Right cardiac atrium (tissue), 5 donors: ENCODE results near the gene HINFP. TPM values are rescaled to one million over a fixed set of nuclear protein-coding genes. Genes with fewer than 3 reads are reported as not detected.

Experiments
- ATAC-seq, 2 donors: fragments of 200-7000 bp; cut with Tn5 transposase; one replicate each; pipeline versions ENCODE4 v1.8.0 to v1.9.1; 2020; ENCODE audit warnings: moderate library complexity in 2 of 2, mild to moderate bottlenecking in 1 of 2
- DNase-seq, 3 donors: peaks; one replicate each; pipeline ENCODE4 v3.0.0-alpha.2; 2020
- H3K27ac ChIP-seq: one replicate; pipeline ENCODE4 v1.5.1; 2013; ENCODE audit warnings: mild to moderate bottlenecking, low read length, control low read depth, moderate library complexity
- H3K27me3 ChIP-seq: one replicate; pipeline ENCODE4 v1.6.1; 2013; ENCODE audit not compliant: control insufficient read depth, insufficient read depth
- H3K4me1 ChIP-seq: one replicate; pipeline ENCODE4 v1.6.1; 2013; ENCODE audit warnings: low read length; ENCODE audit not compliant: control insufficient read depth, insufficient read depth
- H3K4me3 ChIP-seq: one replicate; pipeline ENCODE4 v1.5.1; 2013; ENCODE audit warnings: low read length, control low read depth
- H3K9me3 ChIP-seq: one replicate; pipeline ENCODE4 v1.6.1; 2013; ENCODE audit warnings: low read length; ENCODE audit not compliant: control insufficient read depth
- WGBS: extraction: QIAGEN DNeasy Blood & Tissue Kit; methylation state at CpG from one replicate; pipeline ENCODE4 v1.1.7; 2013; 5-methylcytosine and 5-hydroxymethylcytosine counted together
- intact Hi-C, 4 donors: fragments of 100-400 bp; cut with DNase I; formaldehyde crosslinking; loops; one replicate each; pipeline versions ENCODE4 v1.11.0 to v1.14.0; 2022 to 2023
- polyA plus RNA-seq: library from polyadenylated mRNA; stranded (reverse); fragments of 200-250 nt; gene quantifications from one replicate; pipeline ENCODE4 v1.2.3, GENCODE V29; 2013
- total RNA-seq, 4 donors: library from RNA; stranded (reverse); fragmentation: NEBNext Ultra II Directional; extraction: Animal tissue kit (Norgen Biotek cat#: 25700); gene quantifications; one replicate each; pipeline ENCODE4 v1.2.1, GENCODE V29; 2021
- donor health status: healthy with polysubstance abuse.
- donor health status: DM: no; HTN: yes; CAD: no.
- donor health status: DM: no; HTN: no; CAD: no.
- donor health status: DM: no; HTN: yes; CAD: no; lungs with severe emphysema.
- donor health status: DM: yes; HTN: yes; CAD: no.

Gene HINFP
- total and polyA plus RNA-seq, 5 donors: 8.4 to 17.0 (median 14.0) TPM

DNA sequence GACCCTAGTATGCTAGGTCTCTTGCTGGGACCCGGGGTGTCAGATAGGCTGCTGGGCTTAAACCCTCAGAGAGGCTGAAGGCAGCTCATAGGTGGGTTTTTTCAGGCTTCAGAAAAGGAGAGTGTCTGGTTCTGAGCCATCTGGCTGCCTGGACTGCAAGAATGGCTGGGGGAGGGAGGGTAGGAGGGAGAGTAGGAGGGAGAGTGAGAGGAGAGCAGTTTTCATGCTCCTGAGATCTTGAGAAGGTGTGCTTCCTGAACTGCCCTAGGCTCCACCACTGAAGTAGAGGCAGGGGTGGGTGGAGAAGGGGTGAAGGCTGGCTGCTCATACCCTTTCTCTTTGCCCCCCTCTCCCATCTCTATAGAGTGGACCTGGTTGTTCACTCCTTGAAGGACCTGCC, 32.1 kb upstream of the HINFP start:
- no peak overlapping the region for H3K27ac ChIP-seq
- no peak overlapping the region for H3K4me3 ChIP-seq
- no peaks in the 10 kb centered on the region for H3K9me3 ChIP-seq
- intact Hi-C loops: no loop called here
- DNase-seq (peak in 1 of 3 donors; percentile 1), ATAC-seq (no peak)
- WGBS: 96% methylated on average over 1 of the region's 1 CpG
- H3K4me1 ChIP-seq: peaks cover 12% of the 10 kb centered on the region
- H3K27me3 ChIP-seq: no peaks in the 10 kb centered on the region

GRCh38 chr11:119091178-119091577, 30.2 kb upstream of the HINFP start:
- no peak overlapping the region for H3K4me3 ChIP-seq
- H3K9me3 ChIP-seq: no peaks in the 10 kb centered on the region
- intact Hi-C loops: no loop called here
- no peaks in the 10 kb centered on the region for H3K27me3 ChIP-seq
- peak in 2 of 3 donors; percentile 19 to 48 for DNase-seq
- H3K4me1 ChIP-seq: peaks cover 9% of the 10 kb centered on the region
- H3K27ac ChIP-seq: no peak overlapping the region
- ATAC-seq: no peak
- 68% methylated on average over 9 of the region's 9 CpGs for WGBS

- WGBS: 83% methylated on average over 13 of the region's 13 CpGs
- no peaks in the 10 kb centered on the region for H3K9me3 ChIP-seq
- no peak for ATAC-seq
- H3K4me3 ChIP-seq: no peak overlapping the region
- H3K27ac ChIP-seq: no peak overlapping the region
- intact Hi-C loops: no loop called here
- H3K4me1 ChIP-seq: peaks cover 9% of the 10 kb centered on the region
- H3K27me3 ChIP-seq: no peaks in the 10 kb centered on the region
- peak in 2 of 3 donors; percentile 45 to 55 for DNase-seq
Measured at GRCh38 chr11:119091966-119092879, 29.2 kb upstream of the HINFP start.

GRCh38 chr11:119092880-119093842, 28.2 kb upstream of the HINFP start:
- Histone ChIP-seq H3K9me3 (no peaks in the 10 kb centered on the region), H3K27me3 (no peaks in the 10 kb centered on the region), H3K27ac (no peak overlapping the region), H3K4me3 (no peak overlapping the region), H3K4me1 (peaks cover 9% of the 10 kb centered on the region)
- DNase-seq: peak in 2 of 3 donors; percentile 5 to 27
- intact Hi-C loops: no loop called here
- WGBS: 56% methylated on average over 12 of the region's 12 CpGs
- no peak for ATAC-seq

DNA sequence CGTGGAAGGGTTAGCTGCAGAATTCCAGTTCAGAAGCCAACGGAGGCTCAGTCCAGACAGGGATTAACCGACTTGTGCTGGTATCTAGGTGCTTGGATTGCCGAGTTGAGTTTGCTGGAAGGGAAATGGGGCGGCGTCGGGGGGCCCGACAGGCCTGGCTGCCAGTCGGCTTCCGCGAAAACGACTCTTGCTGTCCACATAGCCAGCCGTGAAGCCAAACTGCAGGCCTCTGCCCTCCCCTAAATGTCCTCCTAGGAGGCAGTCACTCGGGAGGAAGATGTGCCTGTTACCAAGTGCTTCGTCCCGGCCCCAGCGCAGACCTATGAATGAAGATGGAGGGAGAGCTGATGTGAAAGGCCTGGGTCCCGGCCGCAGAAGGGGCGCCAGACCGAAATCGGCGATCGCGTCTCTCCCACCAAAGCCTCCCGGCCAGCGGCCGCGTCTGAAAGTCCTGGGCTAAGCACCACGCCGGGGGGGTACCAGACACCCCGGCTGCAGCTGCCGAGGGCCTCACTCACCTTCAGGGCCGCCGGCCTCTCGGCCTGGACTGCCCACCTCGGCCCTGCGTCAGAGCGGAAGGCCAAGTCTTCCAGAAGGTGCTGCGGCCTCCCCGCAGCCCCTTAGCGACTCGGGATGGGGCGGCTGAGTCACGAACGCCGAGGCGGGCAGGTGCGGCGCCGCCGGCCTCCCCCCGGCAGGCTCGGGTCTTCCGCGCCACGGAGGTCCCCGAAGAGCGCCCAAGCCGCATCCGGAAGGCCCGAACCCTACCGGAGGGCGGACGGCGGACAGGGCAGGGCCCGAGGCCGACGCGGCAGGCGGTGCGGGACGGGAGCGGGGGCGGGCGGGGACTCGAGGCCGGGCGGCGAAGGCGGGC, 27.2 kb upstream of the HINFP start:
- no peaks in the 10 kb centered on the region for H3K27me3 ChIP-seq
- DNase-seq (peak; percentile 39 to 72 (median 72)), ATAC-seq (peak; percentile 35 to 51)
- H3K27ac ChIP-seq: peak overlapping the region; percentile 81
- intact Hi-C loops: no loop called here
- under 1% methylated on average over 81 of the region's 81 CpGs for WGBS
- H3K4me1 ChIP-seq: peaks cover 9% of the 10 kb centered on the region
- H3K9me3 ChIP-seq: no peaks in the 10 kb centered on the region
- peak overlapping the region; percentile 66 for H3K4me3 ChIP-seq

DNA sequence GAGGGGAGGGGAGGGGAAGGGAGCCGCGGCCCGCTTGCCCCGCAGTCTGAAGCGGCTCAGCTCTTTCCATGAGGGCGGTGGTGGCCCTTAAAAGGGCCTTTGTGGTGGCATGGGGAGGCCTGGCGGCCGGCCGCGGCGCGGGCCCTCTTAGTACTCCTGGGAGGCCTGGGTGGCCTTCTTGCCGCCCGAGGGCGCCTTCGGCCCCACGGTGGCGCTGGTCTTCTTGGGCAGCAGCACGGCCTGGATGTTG, 26.6 kb upstream of the HINFP start:
- no peaks in the 10 kb centered on the region for H3K9me3 ChIP-seq
- under 1% methylated on average over 19 of the region's 19 CpGs for WGBS
- ATAC-seq: peak; percentile 89 to 90
- H3K4me3 ChIP-seq: peak overlapping the region; percentile 66
- peak; percentile 89 to 94 (median 94) for DNase-seq
- H3K4me1 ChIP-seq: peaks cover 9% of the 10 kb centered on the region
- no peaks in the 10 kb centered on the region for H3K27me3 ChIP-seq
- H3K27ac ChIP-seq: peak overlapping the region; percentile 81
- intact Hi-C loops: no loop called here

DNA sequence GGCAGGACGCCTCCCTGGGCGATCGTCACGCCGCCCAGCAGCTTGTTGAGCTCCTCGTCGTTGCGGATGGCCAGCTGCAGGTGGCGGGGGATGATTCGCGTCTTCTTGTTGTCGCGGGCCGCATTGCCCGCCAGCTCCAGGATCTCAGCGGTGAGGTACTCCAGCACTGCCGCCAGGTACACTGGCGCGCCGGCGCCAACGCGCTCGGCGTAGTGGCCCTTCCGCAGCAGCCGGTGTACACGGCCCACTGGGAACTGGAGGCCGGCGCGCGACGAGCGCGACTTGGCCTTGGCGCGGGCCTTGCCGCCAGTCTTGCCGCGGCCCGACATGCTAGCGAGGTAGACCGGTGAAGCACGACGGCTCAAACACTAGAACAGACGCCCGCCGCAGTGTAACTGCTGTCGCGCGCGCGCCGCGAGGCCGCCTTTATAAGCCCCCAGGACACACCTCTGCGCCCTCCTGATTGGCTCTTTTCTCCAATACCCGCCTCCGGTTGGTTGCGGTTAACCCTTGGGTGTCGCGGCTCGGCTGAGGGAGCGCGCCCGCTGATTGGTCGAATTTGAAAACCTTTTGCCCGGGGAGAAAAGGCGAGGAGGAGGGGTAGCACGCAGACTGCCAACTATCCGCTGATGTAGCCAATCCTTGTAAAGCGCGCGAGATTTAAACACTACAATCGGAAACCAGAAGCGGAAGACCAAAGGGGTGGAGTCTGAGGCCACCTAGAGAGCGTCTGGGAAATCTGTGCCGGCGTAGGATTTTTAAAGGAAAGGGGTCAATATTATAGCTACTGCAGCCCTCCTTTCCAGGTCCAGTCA, 26.1 kb upstream of the HINFP start:
- intact Hi-C loops: no loop called here
- Histone ChIP-seq H3K4me1 (peaks cover 9% of the 10 kb centered on the region), H3K9me3 (no peaks in the 10 kb centered on the region), H3K4me3 (peak overlapping the region; percentile 66), H3K27me3 (no peaks in the 10 kb centered on the region), H3K27ac (peak overlapping the region; percentile 81)
- WGBS: under 1% methylated on average over 79 of the region's 79 CpGs
- peak; percentile 98 to 99 (median 99) for DNase-seq
- peak; percentile 96 to 97 for ATAC-seq

- intact Hi-C loops: no loop called here
- H3K9me3 ChIP-seq: no peaks in the 10 kb centered on the region
- 77% methylated on average over 6 of the region's 6 CpGs for WGBS
- H3K4me1 ChIP-seq: peaks cover 7% of the 10 kb centered on the region
- no peaks in the 10 kb centered on the region for H3K27me3 ChIP-seq
- no peak for ATAC-seq
- no peak for DNase-seq
- no peak overlapping the region for H3K27ac ChIP-seq
- H3K4me3 ChIP-seq: no peak overlapping the region
Measured at GRCh38 chr11:119099711-119100110, 21.7 kb upstream of the HINFP start.

GRCh38 chr11:119100246-119100970, 21.0 kb upstream of the HINFP start:
- WGBS: 53% methylated on average over 11 of the region's 11 CpGs
- H3K4me1 ChIP-seq: peaks cover 7% of the 10 kb centered on the region

More at GRCh38 chr11:119100246-119100970, 21.0 kb upstream of the HINFP start:
- H3K4me3 ChIP-seq: peak overlapping the region; percentile 87
- H3K27me3 ChIP-seq: no peaks in the 10 kb centered on the region
- ATAC-seq (no peak), DNase-seq (no peak)
- intact Hi-C loops: no loop called here
- no peak overlapping the region for H3K27ac ChIP-seq
- H3K9me3 ChIP-seq: no peaks in the 10 kb centered on the region
